IMR-90 (cell line): Measurements from ENCODE around the gene KRT79. TPM values are rescaled to one million over a fixed set of nuclear protein-coding genes. Genes with fewer than 3 reads are reported as not detected.

ENCODE experiments used
- ATAC-seq: fragments of 200-7000 bp; cut with Tn5 transposase; 2 replicates; pipeline ENCODE4 v1.9.1; 2020; ENCODE audit warnings: low read depth, mild to moderate bottlenecking, moderate library complexity
- BruUV-seq: library from RNA; stranded (reverse); fragments of 400-500 nt; replicated peaks from 2 replicates; lab custom pipeline; 2021; lab: Mats Ljungman, UMichigan
- CTCF ChIA-PET: fragments of 300-600 bp; formaldehyde crosslinking; extraction: SDS; loops from one replicate; lab custom pipeline; 2021; ENCODE audit warnings: antibody characterized with exemption; lab: Yijun Ruan, JAX
- POLR2A ChIA-PET: fragments of 300-600 bp; sonication (Branson Sonifier 250); formaldehyde crosslinking; loops from one replicate; lab custom pipeline; 2022; ENCODE audit warnings: antibody characterized with exemption; ENCODE audit not compliant: unreplicated experiment; lab: Charles Lee
- DNase-seq: peaks from one replicate; pipeline ENCODE4 v3.0.0; 2013
- H2AFZ ChIP-seq: replicated peaks from 2 replicates; pipeline ENCODE3; 2013; ENCODE audit warnings: low read length, mild to moderate bottlenecking; ENCODE audit not compliant: poor library complexity
- H2AK5ac ChIP-seq: 2 replicates; pipeline ENCODE4 v1.6.1; 2013; ENCODE audit warnings: low read depth, low read length, inconsistent platforms
- H2AK9ac ChIP-seq: replicated peaks from 2 replicates; pipeline ENCODE3; 2013; ENCODE audit warnings: mild to moderate bottlenecking, low read depth, low read length, moderate library complexity; ENCODE audit not compliant: poor library complexity
- H2BK120ac ChIP-seq: 2 replicates; pipeline ENCODE4 v1.6.1; 2013; ENCODE audit warnings: low read depth, low read length, inconsistent platforms
- H2BK15ac ChIP-seq: 3 replicates; pipeline ENCODE4 v1.6.1; 2013; ENCODE audit warnings: low read depth, low read length, inconsistent platforms
- H2BK20ac ChIP-seq: 2 replicates; pipeline ENCODE4 v1.6.1; 2013; ENCODE audit warnings: low read depth, mild to moderate bottlenecking, inconsistent platforms, low read length, moderate library complexity
- H2BK5ac ChIP-seq: 2 replicates; pipeline ENCODE4 v1.6.1; 2013; ENCODE audit warnings: mild to moderate bottlenecking, low read depth, low read length, inconsistent platforms; ENCODE audit not compliant: poor library complexity, severe bottlenecking
- H3K14ac ChIP-seq: replicated peaks from 2 replicates; pipeline ENCODE4 v1.6.1; 2013; ENCODE audit warnings: low read depth, low read length, inconsistent platforms
- H3K18ac ChIP-seq: 2 replicates; pipeline ENCODE4 v1.6.1; 2013; ENCODE audit warnings: low read depth, low read length, control low read depth
- H3K23ac ChIP-seq: 2 replicates; pipeline ENCODE4 v1.6.1; 2013; ENCODE audit warnings: low read depth, low read length, inconsistent platforms
- H3K27ac ChIP-seq: 2 replicates; pipeline ENCODE4 v1.5.1; 2013; ENCODE audit warnings: mild to moderate bottlenecking, control low read depth, low read length; ENCODE audit not compliant: insufficient read depth
- H3K27me3 ChIP-seq: 2 replicates; pipeline ENCODE4 v1.6.1; 2013; ENCODE audit warnings: low read length; ENCODE audit not compliant: control insufficient read depth, insufficient read depth
- H3K36me3 ChIP-seq: 2 replicates; pipeline ENCODE4 v1.6.1; 2013; ENCODE audit warnings: low read length, mixed read lengths; ENCODE audit not compliant: control insufficient read depth, insufficient read depth
- H3K4ac ChIP-seq: 2 replicates; pipeline ENCODE4 v1.6.1; 2013; ENCODE audit warnings: low read depth, low read length, inconsistent platforms
- H3K4me1 ChIP-seq: 2 replicates; pipeline ENCODE4 v1.6.1; 2013; ENCODE audit warnings: low read length, mixed read lengths; ENCODE audit not compliant: control insufficient read depth, insufficient read depth
- H3K4me2 ChIP-seq: 2 replicates; pipeline ENCODE4 v1.6.1; 2013; ENCODE audit warnings: low read depth, mild to moderate bottlenecking, control low read depth, low read length, moderate library complexity
- H3K4me3 ChIP-seq: 2 replicates; pipeline ENCODE4 v1.5.1; 2013; ENCODE audit warnings: low read depth, mild to moderate bottlenecking, control low read depth, low read length, moderate library complexity; ENCODE audit not compliant: insufficient read depth
- H3K56ac ChIP-seq: 2 replicates; pipeline ENCODE4 v1.6.1; 2013; ENCODE audit warnings: low read length, inconsistent platforms; ENCODE audit not compliant: insufficient read depth; ENCODE audit errors: extremely low read depth
- H3K79me1 ChIP-seq, 2 experiments: 2 replicates each; pipeline ENCODE4 v1.6.1; 2013; ENCODE audit warnings: low read length in 2 of 2, inconsistent platforms in 1 of 2, low read depth in 1 of 2
- H3K9ac ChIP-seq: 2 replicates; pipeline ENCODE4 v1.6.1; 2013; ENCODE audit warnings: low read depth, low read length, control low read depth
- H3K9me1 ChIP-seq: 2 replicates; pipeline ENCODE4 v1.6.1; 2013; ENCODE audit warnings: low read length, inconsistent platforms; ENCODE audit not compliant: insufficient read depth
- H3K9me3 ChIP-seq: 2 replicates; pipeline ENCODE4 v1.6.1; 2013; ENCODE audit warnings: low read length; ENCODE audit not compliant: control insufficient read depth, insufficient read depth
- H4K20me1 ChIP-seq: 2 replicates; pipeline ENCODE4 v1.6.1; 2013; ENCODE audit warnings: low read length, inconsistent platforms; ENCODE audit not compliant: insufficient read depth
- H4K5ac ChIP-seq: 2 replicates; pipeline ENCODE4 v1.6.1; 2013; ENCODE audit warnings: mild to moderate bottlenecking, low read depth, low read length, control low read depth
- H4K8ac ChIP-seq, 2 experiments: 2 replicates each; pipeline ENCODE4 v1.6.1; 2013; ENCODE audit warnings: low read depth in 2 of 2, low read length in 2 of 2, control low read depth in 1 of 2, inconsistent platforms in 1 of 2
- H4K91ac ChIP-seq: 2 replicates; pipeline ENCODE4 v1.6.1; 2013; ENCODE audit warnings: low read depth, low read length, inconsistent platforms; ENCODE audit not compliant: insufficient read depth
- BHLHE40 ChIP-seq: fragments of 150-350 bp; IDR thresholded peaks from 2 replicates; pipeline ENCODE4 v1.6.1; 2016; ENCODE audit warnings: mild to moderate bottlenecking, low read depth, low read length
- CEBPB ChIP-seq: IDR thresholded peaks from 2 replicates; pipeline ENCODE4 v1.6.1; 2012; ENCODE audit warnings: low read depth, low read length, improper control_type of control experiment
- CHD1 ChIP-seq: IDR thresholded peaks from 2 replicates; pipeline ENCODE4 v1.6.1; 2012; ENCODE audit warnings: low read depth, low read length, improper control_type of control experiment
- CTCF ChIP-seq: conservative IDR thresholded peaks from 2 replicates; pipeline ENCODE4 v1.5.1; 2012; ENCODE audit warnings: mild to moderate bottlenecking, low read depth, low read length, improper control_type of control experiment
- ELK1 ChIP-seq: fragments of 150-350 bp; IDR thresholded peaks from 2 replicates; pipeline ENCODE4 v1.6.1; 2016; ENCODE audit warnings: low read depth, mild to moderate bottlenecking, low read length, moderate library complexity, borderline replicate concordance
- FOS ChIP-seq: fragments of 150-350 bp; IDR thresholded peaks from 2 replicates; pipeline ENCODE4 v1.6.1; 2016; ENCODE audit warnings: low read depth, low read length
- MAFK ChIP-seq: IDR thresholded peaks from 2 replicates; pipeline ENCODE4 v1.6.1; 2012; ENCODE audit warnings: low read depth, low read length, improper control_type of control experiment
- MAZ ChIP-seq: IDR thresholded peaks from 2 replicates; pipeline ENCODE4 v1.6.1; 2012; ENCODE audit warnings: low read depth, mild to moderate bottlenecking, low read length, improper control_type of control experiment, moderate library complexity, borderline replicate concordance
- MXI1 ChIP-seq: IDR thresholded peaks from 2 replicates; pipeline ENCODE4 v1.6.1; 2012; ENCODE audit warnings: low read depth, mild to moderate bottlenecking, low read length, moderate library complexity, borderline replicate concordance
- NFE2L2 ChIP-seq: fragments of 150-350 bp; IDR thresholded peaks from 2 replicates; pipeline ENCODE4 v1.6.1; 2016; ENCODE audit warnings: low read depth, mild to moderate bottlenecking, low read length
- POLR2A ChIP-seq: IDR thresholded peaks from 2 replicates; pipeline ENCODE4 v1.6.1; 2012; ENCODE audit warnings: mild to moderate bottlenecking, low read depth, low read length
- RCOR1 ChIP-seq: IDR thresholded peaks from 2 replicates; pipeline ENCODE4 v1.6.1; 2012; ENCODE audit warnings: mild to moderate bottlenecking, low read length, improper control_type of control experiment; ENCODE audit not compliant: insufficient replicate concordance
- RFX5 ChIP-seq: IDR thresholded peaks from 2 replicates; pipeline ENCODE4 v1.8.0; 2012; ENCODE audit warnings: low read depth, mild to moderate bottlenecking, low read length, moderate library complexity
- USF2 ChIP-seq: fragments of 150-350 bp; IDR thresholded peaks from 2 replicates; pipeline ENCODE4 v1.6.1; 2017; ENCODE audit warnings: mild to moderate bottlenecking, antibody characterized with exemption, low read length, low read depth
- WGBS, 2 experiments: methylation state at CpG; one replicate each; pipeline versions ENCODE4 v1.1.5 to v1.1.7; 2013; ENCODE audit warnings: missing lambda C conversion rate in 2 of 2; ENCODE audit not compliant: insufficient read length in 1 of 2; ENCODE audit errors: extremely low coverage in 2 of 2; 5-methylcytosine and 5-hydroxymethylcytosine counted together
- dilution Hi-C: fragments of 300-500 bp; cut with HindIII; formaldehyde crosslinking; loops from one replicate; pipeline ENCODE4 v1.14.3; 2018; ENCODE audit warnings: low sequenced_read_pairs; ENCODE audit not compliant: unreplicated experiment
- in situ Hi-C: fragments of 300-500 bp; cut with MboI; formaldehyde crosslinking; loops from 3 replicates; pipeline ENCODE4 v1.14.3; 2019; ENCODE audit warnings: low sequenced_read_pairs, inconsistent platforms, mixed read lengths
- intact Hi-C: fragments of 100-400 bp; cut with micrococcal nuclease; formaldehyde crosslinking; loops from 2 replicates; pipeline ENCODE4 v1.10.0; 2022
- polyA plus RNA-seq, 3 experiments: library from polyadenylated mRNA; depleted of rRNA; stranded (reverse); fragments of >200 nt; gene quantifications; 2 replicates each; pipeline ENCODE4 v1.2.3, GENCODE V29; 2012; ENCODE audit warnings: low replicate concordance in 1 of 3
- total RNA-seq: library from RNA; depleted of rRNA; stranded (reverse); fragments of >200 nt; gene quantifications from 2 replicates; pipeline ENCODE4 v1.2.3, GENCODE V29; 2012

KRT79 gene
- total and polyA plus RNA-seq, 2 of the 4 experiments (the other 2 are of a cell fraction) = under 0.01 to 0.24 TPM

GRCh38 chr12:52821826-52822660 is 12.1 kb downstream of the KRT79 start:
- Histone ChIP-seq H3K4me2 (no peak overlapping the region), H4K91ac (no peak overlapping the region), H2AFZ (peak overlapping the region; percentile 33), H3K14ac (no peak overlapping the region), H3K56ac (no peak overlapping the region), H3K9ac (no peak overlapping the region), H3K36me3 (no peaks in the 10 kb centered on the region), H3K79me1 (no peaks in the 10 kb centered on the region), H3K4me1 (0 out of 2 replicates have a peak, but pooled peaks cover 1% of the 10 kb centered on the region), H3K4me3 (no peak overlapping the region), H3K4ac (no peak overlapping the region), H4K20me1 (no peaks in the 10 kb centered on the region; the same call in 1 of the 2 replicates), H3K27me3 (peaks cover 42% of the 10 kb centered on the region), H3K27ac (no peak overlapping the region), H2BK5ac (no peak overlapping the region), H4K5ac (no peak overlapping the region), H2AK5ac (no peak overlapping the region), H3K18ac (no peak overlapping the region), H3K23ac (no peak overlapping the region), H4K8ac (no peak overlapping the region), H3K9me3 (no peaks in the 10 kb centered on the region), H2BK15ac (no peak overlapping the region), H2BK20ac (0 out of 2 replicates have a peak overlapping the region, but pooled peaks have one; percentile 1), H2BK120ac (no peak overlapping the region; the same call in 1 of the 2 replicates), H3K9me1 (no peaks in the 10 kb centered on the region; the same call in 1 of the 2 replicates), H2AK9ac (peak overlapping the region; percentile 53)
- no peak for DNase-seq
- BruUV-seq = no TSS peak
- CTCF ChIA-PET = interaction anchor here (0.6 kb wide), 1 partner anchor 45 kb away, joined by 5 read pairs; no protein-coding TSS in a partner anchor
- dilution Hi-C loops = no loop called here
- intact Hi-C loops = no loop called here
- 17% methylated on average over 1 of the region's 10 CpGs; no CpG with 5 or more reads in 1 of the 2 experiments for WGBS, 2 experiments
- in situ Hi-C loops = no loop called here
- ATAC-seq = peak; percentile 41
- TF ChIP-seq POLR2A (no peak), CTCF (no peak), USF2 (no peak), BHLHE40 (no peak), NFE2L2 (no peak), MXI1 (no peak), MAZ (no peak), MAFK (no peak), CEBPB (no peak), RCOR1 (no peak), CHD1 (no peak), FOS (no peak), RFX5 (no peak), ELK1 (no peak)
- POLR2A ChIA-PET = no interaction called here
